ENCODE data around the gene CEP120.

Gene CEP120

DNA sequence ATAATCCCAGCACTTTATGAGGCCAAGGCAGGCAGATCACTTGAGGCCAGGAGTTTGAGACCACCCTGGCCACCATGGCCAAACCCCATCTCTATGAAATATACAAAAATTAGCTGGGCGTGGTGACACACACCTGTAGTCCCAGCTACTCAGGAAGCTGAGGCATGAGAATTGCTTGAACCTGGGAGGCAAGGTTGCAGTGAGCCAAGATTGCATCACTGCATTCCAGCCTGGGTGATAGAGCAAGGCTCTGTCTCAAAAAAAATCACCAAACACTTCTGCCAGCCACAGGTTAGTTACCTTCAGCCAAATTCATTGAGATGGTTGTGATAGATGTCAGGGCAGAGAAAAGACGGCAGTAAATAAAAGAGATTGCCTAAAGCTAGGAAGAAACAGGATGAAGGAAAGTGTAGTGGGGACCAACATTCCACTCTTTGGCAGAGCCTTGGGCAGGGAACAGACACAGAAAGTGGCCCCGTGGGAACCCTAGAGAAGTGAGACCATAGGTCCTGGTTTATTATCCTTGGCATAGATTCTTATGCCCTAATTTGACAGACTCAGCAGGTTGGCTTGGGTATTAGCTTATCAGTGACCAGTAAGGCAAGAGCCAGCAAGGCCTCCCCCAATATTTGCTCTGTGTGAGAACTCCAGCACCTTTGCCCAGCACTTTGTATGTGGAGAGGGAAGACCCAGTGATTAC, 5.5 kb upstream of the CEP120 start:
- ATAC-seq (ENCODE audit: low read depth): no peak

DNA sequence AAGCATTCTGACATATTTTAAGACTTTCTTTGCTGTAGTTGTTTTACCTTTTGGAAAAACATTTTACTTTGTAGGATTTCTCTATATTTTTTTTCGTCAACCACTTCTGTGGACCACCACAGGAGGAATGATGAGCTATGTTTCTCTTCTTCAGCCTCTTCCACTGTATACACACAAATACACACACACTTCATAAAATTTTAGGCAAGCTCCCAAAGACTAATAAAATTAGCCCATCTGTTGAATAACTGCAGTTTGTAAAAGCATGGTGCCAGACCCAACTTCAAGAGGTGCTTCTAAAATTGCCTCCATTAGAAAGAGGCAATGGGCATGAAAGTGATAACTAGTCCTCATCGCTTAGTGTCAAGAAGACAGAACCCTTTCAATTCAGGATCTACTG, 4.1 kb upstream of the CEP120 start:
- Histone ChIP-seq H3K27ac (ENCODE audit: poor library complexity, severe bottlenecking) (no peak overlapping the region), H3K27me3 (ENCODE audit: insufficient read depth, poor library complexity, severe bottlenecking) (no peaks in the 10 kb centered on the region), H3K4me3 (ENCODE audit: severe bottlenecking) (no peak overlapping the region), H3K36me3 (ENCODE audit: low read depth) (no peaks in the 10 kb centered on the region), H3K9me3 (ENCODE audit: severe bottlenecking) (no peaks in the 10 kb centered on the region), H3K4me1 (ENCODE audit: insufficient read depth, poor library complexity, severe bottlenecking) (peaks cover 22% of the 10 kb centered on the region)
- DNase-seq (ENCODE audit: low spot score) (no peak), ATAC-seq (ENCODE audit: low read depth) (no peak)
- TF ChIP-seq, protein P1, sequence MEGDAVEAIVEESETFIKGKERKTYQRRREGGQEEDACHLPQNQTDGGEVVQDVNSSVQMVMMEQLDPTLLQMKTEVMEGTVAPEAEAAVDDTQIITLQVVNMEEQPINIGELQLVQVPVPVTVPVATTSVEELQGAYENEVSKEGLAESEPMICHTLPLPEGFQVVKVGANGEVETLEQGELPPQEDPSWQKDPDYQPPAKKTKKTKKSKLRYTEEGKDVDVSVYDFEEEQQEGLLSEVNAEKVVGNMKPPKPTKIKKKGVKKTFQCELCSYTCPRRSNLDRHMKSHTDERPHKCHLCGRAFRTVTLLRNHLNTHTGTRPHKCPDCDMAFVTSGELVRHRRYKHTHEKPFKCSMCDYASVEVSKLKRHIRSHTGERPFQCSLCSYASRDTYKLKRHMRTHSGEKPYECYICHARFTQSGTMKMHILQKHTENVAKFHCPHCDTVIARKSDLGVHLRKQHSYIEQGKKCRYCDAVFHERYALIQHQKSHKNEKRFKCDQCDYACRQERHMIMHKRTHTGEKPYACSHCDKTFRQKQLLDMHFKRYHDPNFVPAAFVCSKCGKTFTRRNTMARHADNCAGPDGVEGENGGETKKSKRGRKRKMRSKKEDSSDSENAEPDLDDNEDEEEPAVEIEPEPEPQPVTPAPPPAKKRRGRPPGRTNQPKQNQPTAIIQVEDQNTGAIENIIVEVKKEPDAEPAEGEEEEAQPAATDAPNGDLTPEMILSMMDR (IDR thresholded peaks at IDR 0.05; ENCODE audit: poor library complexity, severe bottlenecking): no peak

More for the DNA sequence above, 5.5 kb upstream of the CEP120 start:
- H3K27ac ChIP-seq (ENCODE audit: poor library complexity, severe bottlenecking): peak overlapping the region; percentile 84
- no peak overlapping the region for H3K4me3 ChIP-seq (ENCODE audit: severe bottlenecking)
- no peaks in the 10 kb centered on the region for H3K36me3 ChIP-seq (ENCODE audit: low read depth)
- H3K27me3 ChIP-seq (ENCODE audit: insufficient read depth, poor library complexity, severe bottlenecking): no peaks in the 10 kb centered on the region
- H3K4me1 ChIP-seq (ENCODE audit: insufficient read depth, poor library complexity, severe bottlenecking): peaks cover 22% of the 10 kb centered on the region
- DNase-seq (ENCODE audit: low spot score): no peak
- H3K9me3 ChIP-seq (ENCODE audit: severe bottlenecking): no peaks in the 10 kb centered on the region
- TF ChIP-seq, protein P1 (IDR thresholded peaks at IDR 0.05; ENCODE audit: poor library complexity, severe bottlenecking): no peak

DNA sequence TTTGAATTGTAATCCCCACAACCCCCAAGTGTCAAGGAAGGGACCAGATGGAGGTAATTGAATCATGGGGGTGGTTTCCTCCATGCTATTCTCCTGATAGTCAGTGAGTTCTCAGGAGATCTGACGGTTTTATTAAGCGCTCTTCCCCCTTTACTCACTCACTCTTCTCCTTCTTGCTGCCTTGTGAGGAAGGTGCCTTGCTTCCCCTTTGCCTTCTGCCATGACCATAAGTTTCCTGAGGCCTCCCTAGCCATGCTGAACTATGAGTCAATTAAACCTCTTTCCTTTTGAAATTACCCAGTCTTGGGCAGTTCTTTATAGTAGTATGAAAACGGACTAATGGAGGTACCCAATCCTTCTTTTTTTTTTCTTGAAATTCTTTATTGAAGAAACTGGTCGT, 2.2 kb upstream of the CEP120 start:
- TF ChIP-seq, protein P1 (IDR thresholded peaks at IDR 0.05; ENCODE audit: poor library complexity, severe bottlenecking): no peak
- Histone ChIP-seq H3K36me3 (ENCODE audit: low read depth) (no peaks in the 10 kb centered on the region), H3K27ac (ENCODE audit: poor library complexity, severe bottlenecking) (no peak overlapping the region), H3K4me3 (ENCODE audit: severe bottlenecking) (no peak overlapping the region), H3K4me1 (ENCODE audit: insufficient read depth, poor library complexity, severe bottlenecking) (peaks cover 25% of the 10 kb centered on the region), H3K9me3 (ENCODE audit: severe bottlenecking) (no peaks in the 10 kb centered on the region), H3K27me3 (ENCODE audit: insufficient read depth, poor library complexity, severe bottlenecking) (no peaks in the 10 kb centered on the region)
- ATAC-seq (ENCODE audit: low read depth) (no peak), DNase-seq (ENCODE audit: low spot score) (no peak)

DNA sequence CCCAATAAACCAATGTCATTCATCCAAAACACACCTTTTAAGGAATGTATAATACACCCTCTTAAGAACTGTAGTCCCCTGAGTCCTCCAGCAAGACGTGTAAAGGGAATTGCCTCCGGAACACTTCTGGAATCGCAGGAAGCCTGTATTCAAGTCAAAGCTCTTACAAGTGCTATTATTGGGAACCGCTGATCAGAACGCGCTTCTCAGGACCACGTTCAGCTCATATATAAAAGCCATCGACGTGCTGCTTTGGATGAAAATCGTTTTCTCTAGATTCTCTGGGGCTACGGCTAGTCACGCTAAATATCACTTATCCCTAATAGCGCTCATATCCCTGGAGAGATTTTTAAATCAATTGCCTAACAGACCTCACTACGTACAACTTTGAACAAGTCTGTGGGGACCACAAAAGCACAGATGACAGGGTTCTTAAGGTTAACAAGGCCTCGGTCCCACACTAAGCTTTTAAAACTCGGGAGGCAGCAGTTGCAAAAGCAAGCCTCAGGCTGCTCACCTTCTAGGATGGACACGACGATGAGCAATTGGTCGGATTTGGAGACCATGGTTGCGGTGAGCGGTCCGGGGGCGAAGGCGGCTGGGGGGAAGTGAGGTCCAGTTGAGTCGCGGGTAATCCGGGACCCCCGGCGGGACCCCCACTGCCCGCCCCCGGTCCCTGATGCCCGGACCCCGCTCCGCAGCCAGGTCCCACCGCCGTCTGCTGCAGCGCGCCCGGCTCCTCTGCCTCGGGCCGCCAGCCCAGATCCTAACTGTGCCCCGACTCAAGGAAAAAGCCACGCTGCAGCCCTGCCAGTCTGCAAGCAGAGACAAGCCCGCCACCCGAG, 548 bp downstream of the CEP120 start:
- H3K4me1 ChIP-seq (ENCODE audit: insufficient read depth, poor library complexity, severe bottlenecking): peaks cover 10% of the 10 kb centered on the region
- H3K27me3 ChIP-seq (ENCODE audit: insufficient read depth, poor library complexity, severe bottlenecking): no peaks in the 10 kb centered on the region
- peak overlapping the region; percentile 60 for H3K4me3 ChIP-seq (ENCODE audit: severe bottlenecking)
- H3K36me3 ChIP-seq (ENCODE audit: low read depth): peaks cover 12% of the 10 kb centered on the region
- H3K9me3 ChIP-seq (ENCODE audit: severe bottlenecking): no peaks in the 10 kb centered on the region
- peak overlapping the region; percentile 57 for H3K27ac ChIP-seq (ENCODE audit: poor library complexity, severe bottlenecking)
- DNase-seq (ENCODE audit: low spot score) (no peak), ATAC-seq (ENCODE audit: low read depth) (peak; percentile 11)
- TF ChIP-seq, protein P1 (IDR thresholded peaks at IDR 0.05; ENCODE audit: poor library complexity, severe bottlenecking): no peak
